Measurements from ENCODE around the gene NSD2. TPM values are rescaled to one million over a fixed set of nuclear protein-coding genes. Genes with fewer than 3 reads are reported as not detected.

Gene NSD2
- total and polyA plus RNA-seq, 9 of the 15 experiments (the other 6 are each of a cell fraction or from before 2014, with no cell fraction given), result 6.4 to 126 (median 58.8) TPM

DNA sequence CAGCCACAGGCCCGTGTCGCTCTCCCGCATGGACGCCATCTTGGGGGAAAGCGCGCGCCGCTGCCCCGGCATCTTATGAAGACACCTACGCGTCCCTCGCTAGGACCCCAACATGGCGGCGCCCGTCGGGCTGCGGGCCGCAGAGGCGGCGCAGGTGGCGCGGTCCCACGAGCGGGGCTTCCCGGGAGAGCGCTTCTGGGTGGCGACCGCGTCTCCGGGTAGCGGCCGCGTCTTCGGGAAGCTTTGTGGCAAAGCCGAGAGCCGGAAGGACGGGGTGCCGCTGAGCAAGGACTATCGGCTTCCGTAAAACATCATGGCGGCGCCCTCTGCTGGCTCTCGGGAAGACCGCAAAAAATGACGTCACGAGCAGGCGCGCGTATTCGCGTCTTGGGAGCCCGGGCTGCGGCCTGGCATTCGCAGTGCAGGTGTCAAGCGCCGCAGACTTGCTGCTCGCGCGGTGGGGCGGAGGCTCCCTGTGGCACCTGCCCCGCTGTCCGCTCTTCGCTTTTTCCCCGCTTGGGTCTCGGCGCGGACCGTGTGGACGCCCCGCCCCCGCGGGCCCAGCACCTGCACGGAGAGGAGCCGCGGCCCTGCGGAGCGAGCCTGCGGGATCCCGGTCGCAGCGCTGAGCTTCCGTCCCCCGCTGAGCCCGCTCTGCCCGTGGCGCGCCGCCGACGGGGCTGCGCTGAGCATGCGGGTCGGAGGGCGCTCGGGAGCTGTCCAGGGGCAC lies 137.9 kb downstream of the NSD2 start, which contains the start of gene NELFA (continued):
- TF ChIP-seq NR4A1 (CRISPR knock-in tag; IDR thresholded peaks at IDR 0.05) (peak; percentile 28), NR4A1 (tag; IDR thresholded peaks at IDR 0.05) (peak; percentile 92), SMAD4 (CRISPR knock-in tag; conservative IDR thresholded peaks at IDR 0.05) (peak; percentile 86), NR2C2 (CRISPR knock-in tag; IDR thresholded peaks at IDR 0.05) (peak; percentile 47; the same call in 1 of the 2 replicates), NR2C2 (tag; IDR thresholded peaks at IDR 0.05) (peak; percentile 89), L3MBTL2 (IDR thresholded peaks at IDR 0.05) (peak; percentile 95), TFAM (CRISPR knock-in tag; conservative IDR thresholded peaks at IDR 0.05) (no peak), HDAC2 (IDR thresholded peaks at IDR 0.05) (no peak), CCAR2 (IDR thresholded peaks at IDR 0.05; ENCODE audit: low read depth, low read length) (no peak), TAF1 (IDR thresholded peaks at IDR 0.05; ENCODE audit: control insufficient read depth, extremely low read depth, insufficient read depth, low read length, severe bottlenecking) (peak; percentile 100), U2AF2 (optimal IDR thresholded peaks at IDR 0.05; ENCODE audit: low read depth, low read length) (no peak), ZNF263 (CRISPR knock-in tag; IDR thresholded peaks at IDR 0.05; ENCODE audit: borderline replicate concordance) (peak; percentile 68; the same call in 1 of the 2 replicates), ADNP (tag; IDR thresholded peaks at IDR 0.05) (no peak), PRPF4 (IDR thresholded peaks at IDR 0.05; ENCODE audit: insufficient read depth, low read depth, low read length, poor library complexity, severe bottlenecking) (peak; percentile 32)
- TF ChIP-seq, protein P1, sequence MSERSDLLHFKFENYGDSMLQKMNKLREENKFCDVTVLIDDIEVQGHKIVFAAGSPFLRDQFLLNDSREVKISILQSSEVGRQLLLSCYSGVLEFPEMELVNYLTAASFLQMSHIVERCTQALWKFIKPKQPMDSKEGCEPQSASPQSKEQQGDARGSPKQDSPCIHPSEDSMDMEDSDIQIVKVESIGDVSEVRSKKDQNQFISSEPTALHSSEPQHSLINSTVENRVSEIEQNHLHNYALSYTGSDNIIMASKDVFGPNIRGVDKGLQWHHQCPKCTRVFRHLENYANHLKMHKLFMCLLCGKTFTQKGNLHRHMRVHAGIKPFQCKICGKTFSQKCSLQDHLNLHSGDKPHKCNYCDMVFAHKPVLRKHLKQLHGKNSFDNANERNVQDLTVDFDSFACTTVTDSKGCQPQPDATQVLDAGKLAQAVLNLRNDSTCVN (CRISPR knock-in tag; IDR thresholded peaks at IDR 0.05), result no peak
- TF ChIP-seq, protein P2, sequence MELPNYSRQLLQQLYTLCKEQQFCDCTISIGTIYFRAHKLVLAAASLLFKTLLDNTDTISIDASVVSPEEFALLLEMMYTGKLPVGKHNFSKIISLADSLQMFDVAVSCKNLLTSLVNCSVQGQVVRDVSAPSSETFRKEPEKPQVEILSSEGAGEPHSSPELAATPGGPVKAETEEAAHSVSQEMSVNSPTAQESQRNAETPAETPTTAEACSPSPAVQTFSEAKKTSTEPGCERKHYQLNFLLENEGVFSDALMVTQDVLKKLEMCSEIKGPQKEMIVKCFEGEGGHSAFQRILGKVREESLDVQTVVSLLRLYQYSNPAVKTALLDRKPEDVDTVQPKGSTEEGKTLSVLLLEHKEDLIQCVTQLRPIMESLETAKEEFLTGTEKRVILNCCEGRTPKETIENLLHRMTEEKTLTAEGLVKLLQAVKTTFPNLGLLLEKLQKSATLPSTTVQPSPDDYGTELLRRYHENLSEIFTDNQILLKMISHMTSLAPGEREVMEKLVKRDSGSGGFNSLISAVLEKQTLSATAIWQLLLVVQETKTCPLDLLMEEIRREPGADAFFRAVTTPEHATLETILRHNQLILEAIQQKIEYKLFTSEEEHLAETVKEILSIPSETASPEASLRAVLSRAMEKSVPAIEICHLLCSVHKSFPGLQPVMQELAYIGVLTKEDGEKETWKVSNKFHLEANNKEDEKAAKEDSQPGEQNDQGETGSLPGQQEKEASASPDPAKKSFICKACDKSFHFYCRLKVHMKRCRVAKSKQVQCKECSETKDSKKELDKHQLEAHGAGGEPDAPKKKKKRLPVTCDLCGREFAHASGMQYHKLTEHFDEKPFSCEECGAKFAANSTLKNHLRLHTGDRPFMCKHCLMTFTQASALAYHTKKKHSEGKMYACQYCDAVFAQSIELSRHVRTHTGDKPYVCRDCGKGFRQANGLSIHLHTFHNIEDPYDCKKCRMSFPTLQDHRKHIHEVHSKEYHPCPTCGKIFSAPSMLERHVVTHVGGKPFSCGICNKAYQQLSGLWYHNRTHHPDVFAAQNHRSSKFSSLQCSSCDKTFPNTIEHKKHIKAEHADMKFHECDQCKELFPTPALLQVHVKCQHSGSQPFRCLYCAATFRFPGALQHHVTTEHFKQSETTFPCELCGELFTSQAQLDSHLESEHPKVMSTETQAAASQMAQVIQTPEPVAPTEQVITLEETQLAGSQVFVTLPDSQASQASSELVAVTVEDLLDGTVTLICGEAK (IDR thresholded peaks at IDR 0.05), result peak; percentile 41; the same call in 1 of the 2 replicates
- TF ChIP-seq, protein P2 (CRISPR knock-in tag; IDR thresholded peaks at IDR 0.05), result no peak

All from K562 (cell line).